Left lung (tissue), 10 donors: ENCODE results near the gene ACTR3C. TPM values are rescaled to one million over a fixed set of nuclear protein-coding genes. Genes with fewer than 3 reads are reported as not detected.

Source experiments
- ATAC-seq: fragments of 200-7000 bp; cut with Tn5 transposase; one replicate; pipeline ENCODE4 v1.9.1; 2020; ENCODE audit warnings: moderate library complexity
- DNase-seq, 4 donors: peaks; one replicate each; pipeline ENCODE4 v3.0.0-alpha.2; 2013 to 2020
- H3K27ac ChIP-seq, 2 donors: fragments of 200-600 bp; sonication (generic) in 1 of 2; one replicate each; pipeline versions ENCODE4 v1.5.0 to v1.8.0; 2020 to 2021
- H3K27me3 ChIP-seq, 2 donors: fragments of 200-600 bp; sonication (generic) in 1 of 2; one replicate each; pipeline versions ENCODE4 v1.5.0 to v1.8.0; 2020 to 2021
- H3K36me3 ChIP-seq, 2 donors: fragments of 200-600 bp; sonication (generic) in 1 of 2; one replicate each; pipeline versions ENCODE4 v1.5.0 to v1.8.0; 2020 to 2021
- H3K4me1 ChIP-seq, 2 donors: fragments of 200-600 bp; one replicate each; pipeline ENCODE4 v1.8.0; 2021
- H3K4me3 ChIP-seq, 2 donors: fragments of 200-600 bp; sonication (generic) in 1 of 2; one replicate each; pipeline versions ENCODE4 v1.5.0 to v1.8.0; 2020 to 2021; ENCODE audit warnings: mild to moderate bottlenecking in 1 of 2
- H3K9me3 ChIP-seq, 2 donors: fragments of 200-600 bp; sonication (generic) in 1 of 2; one replicate each; pipeline versions ENCODE4 v1.5.0 to v1.8.0; 2020 to 2021
- intact Hi-C, 2 donors: fragments of 100-400 bp; cut with DNase I; formaldehyde crosslinking; loops; one replicate each; pipeline versions ENCODE4 v1.11.2 to v1.14.2; 2022
- polyA plus RNA-seq, 6 donors: library from polyadenylated mRNA; unstranded; fragments of 120-200 nt; gene quantifications; one replicate each; pipeline ENCODE4 v1.2.1, GENCODE V29; 2013; ENCODE audit not compliant: insufficient read length in 6 of 6
- total RNA-seq, 2 donors: library from RNA; stranded (reverse); fragmentation: NEBNext Ultra II Directional; extraction: Animal tissue kit (Norgen Biotek cat#: 25700); gene quantifications; one replicate each; pipeline ENCODE4 v1.2.1, GENCODE V29; 2021
- TF ChIP-seq, protein P1 (sequence below), 2 donors: fragments of 200-600 bp; sonication (generic) in 1 of 2; IDR thresholded peaks; one replicate each; pipeline versions ENCODE4 v1.5.0 to v1.8.0; 2021; ENCODE audit warnings: antibody characterized with exemption in 2 of 2
- donor health status: DM: no; HTN: yes; CAD: no.
- donor health status: DM: no; HTN: no; CAD: no.

ACTR3C gene
- total and polyA plus RNA-seq, 8 donors, result 3.4 to 25.1 (median 6.1) TPM

DNA sequence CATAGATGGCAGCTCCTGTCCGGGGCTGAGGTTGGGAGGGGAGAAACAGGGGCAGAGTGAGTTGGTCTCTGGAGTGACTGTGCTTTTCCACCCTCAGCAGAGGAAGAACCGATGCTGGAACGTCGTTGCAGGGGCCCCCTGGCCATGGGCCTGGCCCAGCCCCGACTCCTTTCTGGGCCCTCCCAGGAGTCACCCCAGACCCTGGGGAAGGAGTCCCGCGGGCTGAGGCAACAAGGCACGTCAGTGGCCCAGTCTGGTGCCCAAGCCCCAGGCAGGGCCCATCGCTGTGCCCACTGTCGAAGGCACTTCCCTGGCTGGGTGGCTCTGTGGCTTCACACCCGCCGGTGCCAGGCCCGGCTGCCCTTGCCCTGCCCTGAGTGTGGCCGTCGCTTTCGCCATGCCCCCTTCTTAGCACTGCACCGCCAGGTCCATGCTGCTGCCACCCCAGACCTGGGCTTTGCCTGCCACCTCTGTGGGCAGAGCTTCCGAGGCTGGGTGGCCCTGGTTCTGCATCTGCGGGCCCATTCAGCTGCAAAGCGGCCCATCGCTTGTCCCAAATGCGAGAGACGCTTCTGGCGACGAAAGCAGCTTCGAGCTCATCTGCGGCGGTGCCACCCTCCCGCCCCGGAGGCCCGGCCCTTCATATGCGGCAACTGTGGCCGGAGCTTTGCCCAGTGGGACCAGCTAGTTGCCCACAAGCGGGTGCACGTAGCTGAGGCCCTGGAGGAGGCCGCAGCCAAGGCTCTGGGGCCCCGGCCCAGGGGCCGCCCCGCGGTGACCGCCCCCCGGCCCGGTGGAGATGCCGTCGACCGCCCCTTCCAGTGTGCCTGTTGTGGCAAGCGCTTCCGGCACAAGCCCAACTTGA is 48.0 kb upstream of the ACTR3C start:
- H3K4me1 ChIP-seq, result peaks cover 18 to 46% of the 10 kb centered on the region in 2 donors
- peak overlapping the region in 1 of 2 donors; percentile 96 for H3K27ac ChIP-seq
- intact Hi-C loops, result no loop called here
- H3K9me3 ChIP-seq, result no peaks in the 10 kb centered on the region
- H3K4me3 ChIP-seq, result no peak overlapping the region
- no peaks in the 10 kb centered on the region for H3K27me3 ChIP-seq
- H3K36me3 ChIP-seq, result peaks cover 0 to 41% of the 10 kb centered on the region in 2 donors
- TF ChIP-seq, protein P1, sequence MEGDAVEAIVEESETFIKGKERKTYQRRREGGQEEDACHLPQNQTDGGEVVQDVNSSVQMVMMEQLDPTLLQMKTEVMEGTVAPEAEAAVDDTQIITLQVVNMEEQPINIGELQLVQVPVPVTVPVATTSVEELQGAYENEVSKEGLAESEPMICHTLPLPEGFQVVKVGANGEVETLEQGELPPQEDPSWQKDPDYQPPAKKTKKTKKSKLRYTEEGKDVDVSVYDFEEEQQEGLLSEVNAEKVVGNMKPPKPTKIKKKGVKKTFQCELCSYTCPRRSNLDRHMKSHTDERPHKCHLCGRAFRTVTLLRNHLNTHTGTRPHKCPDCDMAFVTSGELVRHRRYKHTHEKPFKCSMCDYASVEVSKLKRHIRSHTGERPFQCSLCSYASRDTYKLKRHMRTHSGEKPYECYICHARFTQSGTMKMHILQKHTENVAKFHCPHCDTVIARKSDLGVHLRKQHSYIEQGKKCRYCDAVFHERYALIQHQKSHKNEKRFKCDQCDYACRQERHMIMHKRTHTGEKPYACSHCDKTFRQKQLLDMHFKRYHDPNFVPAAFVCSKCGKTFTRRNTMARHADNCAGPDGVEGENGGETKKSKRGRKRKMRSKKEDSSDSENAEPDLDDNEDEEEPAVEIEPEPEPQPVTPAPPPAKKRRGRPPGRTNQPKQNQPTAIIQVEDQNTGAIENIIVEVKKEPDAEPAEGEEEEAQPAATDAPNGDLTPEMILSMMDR (IDR thresholded peaks at IDR 0.05), result no peak
- DNase-seq (no peak), ATAC-seq (no peak)

DNA sequence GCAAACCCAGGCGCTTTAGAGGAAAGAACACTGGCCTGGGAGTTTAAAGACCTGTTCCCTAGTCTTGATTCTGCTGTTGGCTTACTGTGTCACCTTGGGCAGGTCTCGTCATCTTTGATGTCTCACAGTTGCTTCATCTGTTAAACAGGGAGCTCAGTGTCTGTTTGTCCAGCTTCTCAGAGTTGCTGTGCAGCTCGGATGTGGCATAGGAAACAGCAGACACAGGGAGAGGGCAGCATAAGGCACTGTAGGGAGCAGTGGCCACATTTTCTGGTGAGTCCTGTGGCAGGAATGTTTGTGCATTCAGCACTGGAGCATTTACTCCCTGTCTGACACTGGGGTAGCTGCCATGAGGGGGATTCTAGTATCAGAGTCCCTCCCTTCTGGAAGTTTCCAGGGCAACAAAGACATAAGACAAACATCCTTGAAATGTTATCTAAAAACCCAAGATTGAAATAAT is 47.3 kb upstream of the ACTR3C start:
- DNase-seq, result no peak
- intact Hi-C loops, result no loop called here
- peaks cover 0 to 41% of the 10 kb centered on the region in 2 donors for H3K36me3 ChIP-seq
- ATAC-seq, result no peak
- H3K4me1 ChIP-seq, result peaks cover 18 to 46% of the 10 kb centered on the region in 2 donors
- H3K9me3 ChIP-seq, result no peaks in the 10 kb centered on the region
- H3K4me3 ChIP-seq, result no peak overlapping the region
- TF ChIP-seq, protein P1 (IDR thresholded peaks at IDR 0.05), result no peak
- no peaks in the 10 kb centered on the region for H3K27me3 ChIP-seq
- H3K27ac ChIP-seq, result peak overlapping the region in 1 of 2 donors; percentile 96

DNA sequence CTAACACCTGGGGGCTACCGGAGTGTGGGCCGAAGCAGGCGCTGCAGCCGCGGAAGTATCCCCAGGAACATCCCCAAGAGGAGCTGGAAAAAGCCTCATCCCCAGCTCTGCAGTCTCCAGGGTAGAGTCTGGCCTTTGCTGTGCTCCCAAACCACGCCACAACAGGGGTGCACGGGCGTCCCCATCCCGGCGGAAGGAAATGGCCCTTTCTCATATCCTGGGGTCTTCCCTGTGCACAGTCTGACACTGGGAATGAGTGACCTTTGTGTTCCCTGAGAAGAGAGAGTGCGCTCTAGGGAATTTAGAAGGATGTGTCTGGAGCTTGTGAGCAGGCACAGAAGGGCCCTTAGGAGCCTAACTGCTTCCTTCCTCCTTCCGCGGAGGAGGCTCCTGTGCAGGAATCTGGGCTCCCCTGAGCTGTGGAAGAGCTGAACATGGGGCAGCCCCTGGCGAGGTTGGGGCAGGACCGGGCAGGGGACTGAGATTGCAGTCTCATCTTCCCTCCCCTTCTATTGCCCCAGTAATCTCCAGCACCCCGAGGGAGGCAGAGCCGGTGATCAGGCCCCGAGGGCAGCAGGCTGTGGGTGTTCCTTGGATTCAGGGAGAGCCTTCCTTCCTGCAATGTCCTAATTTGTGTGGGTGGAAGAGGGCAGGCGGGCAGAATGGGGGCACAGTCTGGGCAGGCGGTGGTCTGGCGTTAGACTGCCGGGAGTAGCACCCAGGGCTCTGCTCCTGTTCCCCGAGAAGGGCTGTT is 46.6 kb upstream of the ACTR3C start:
- intact Hi-C loops, result no loop called here
- Histone ChIP-seq H3K36me3 (peaks cover 0 to 41% of the 10 kb centered on the region in 2 donors), H3K27me3 (no peaks in the 10 kb centered on the region), H3K4me3 (peak overlapping the region; percentile 88 to 92), H3K9me3 (no peaks in the 10 kb centered on the region), H3K27ac (peak overlapping the region; percentile 96), H3K4me1 (peaks cover 18 to 46% of the 10 kb centered on the region in 2 donors)
- ATAC-seq (peak; percentile 23), DNase-seq (no peak)
- TF ChIP-seq, protein P1 (IDR thresholded peaks at IDR 0.05), result no peak

GRCh38 chr7:150368884-150369747 is 45.8 kb upstream of the ACTR3C start:
- ATAC-seq (peak; percentile 58), DNase-seq (peak in 3 of 4 donors; percentile 72 to 92 (median 75))
- Histone ChIP-seq H3K4me1 (peaks cover 18 to 51% of the 10 kb centered on the region in 2 donors), H3K27me3 (no peaks in the 10 kb centered on the region), H3K36me3 (peaks cover 0 to 36% of the 10 kb centered on the region in 2 donors), H3K9me3 (no peaks in the 10 kb centered on the region), H3K27ac (peak overlapping the region; percentile 96), H3K4me3 (peak overlapping the region; percentile 88 to 92)
- intact Hi-C loops, result no loop called here
- TF ChIP-seq, protein P1 (IDR thresholded peaks at IDR 0.05), result no peak
